NB4 (cell line): ENCODE data around the gene LDLRAD3.

Source experiments
- DNase-seq: peaks from one replicate; pipeline ENCODE4 v3.0.0; 2010; ENCODE audit warnings: low read depth
- H3K4me3 ChIP-seq: one replicate; pipeline ENCODE4 v1.5.1; 2011; ENCODE audit warnings: mild to moderate bottlenecking, low read depth, low read length, moderate library complexity
- MYC ChIP-seq: IDR thresholded peaks from 2 replicates; pipeline ENCODE4 v1.6.1; 2011; ENCODE audit warnings: low read depth, low read length
- POLR2A ChIP-seq: IDR thresholded peaks from 2 replicates; pipeline ENCODE4 v1.6.1; 2011; ENCODE audit warnings: mild to moderate bottlenecking; ENCODE audit not compliant: insufficient read length; ENCODE audit errors: extremely low read depth
- TF ChIP-seq, protein P1 (sequence below): IDR thresholded peaks from 2 replicates; pipeline ENCODE4 v1.6.1; 2011; ENCODE audit warnings: low read depth, low read length
- TF ChIP-seq, protein P2 (sequence below): IDR thresholded peaks from one replicate; pipeline ENCODE4 v1.5.1; 2012; ENCODE audit warnings: low read depth, low read length

The LDLRAD3 gene

DNA sequence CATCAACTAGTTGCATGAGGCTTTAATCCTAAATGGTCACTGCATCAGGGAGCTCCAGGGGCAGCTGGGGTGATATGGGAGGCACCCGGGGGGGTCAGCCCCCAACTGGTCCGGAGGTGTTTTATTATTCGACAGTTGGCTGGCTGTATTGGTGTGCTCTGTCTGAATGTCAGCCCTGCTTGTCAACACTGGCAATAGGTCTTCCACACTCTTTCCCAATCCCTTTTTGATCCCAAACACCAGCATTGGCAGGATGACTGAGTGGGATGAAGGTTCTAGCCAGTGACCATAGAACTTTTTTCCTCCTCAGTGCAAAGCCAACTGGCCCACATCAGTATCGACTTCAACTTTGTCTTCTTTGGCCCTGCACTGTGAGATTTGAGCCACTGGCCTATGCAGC is 8.9 kb upstream of the LDLRAD3 start:
- H3K4me3 ChIP-seq = no peak overlapping the region
- TF ChIP-seq MYC (no peak), POLR2A (no peak)
- TF ChIP-seq, protein P1, sequence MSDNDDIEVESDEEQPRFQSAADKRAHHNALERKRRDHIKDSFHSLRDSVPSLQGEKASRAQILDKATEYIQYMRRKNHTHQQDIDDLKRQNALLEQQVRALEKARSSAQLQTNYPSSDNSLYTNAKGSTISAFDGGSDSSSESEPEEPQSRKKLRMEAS = no peak
- TF ChIP-seq, protein P2, sequence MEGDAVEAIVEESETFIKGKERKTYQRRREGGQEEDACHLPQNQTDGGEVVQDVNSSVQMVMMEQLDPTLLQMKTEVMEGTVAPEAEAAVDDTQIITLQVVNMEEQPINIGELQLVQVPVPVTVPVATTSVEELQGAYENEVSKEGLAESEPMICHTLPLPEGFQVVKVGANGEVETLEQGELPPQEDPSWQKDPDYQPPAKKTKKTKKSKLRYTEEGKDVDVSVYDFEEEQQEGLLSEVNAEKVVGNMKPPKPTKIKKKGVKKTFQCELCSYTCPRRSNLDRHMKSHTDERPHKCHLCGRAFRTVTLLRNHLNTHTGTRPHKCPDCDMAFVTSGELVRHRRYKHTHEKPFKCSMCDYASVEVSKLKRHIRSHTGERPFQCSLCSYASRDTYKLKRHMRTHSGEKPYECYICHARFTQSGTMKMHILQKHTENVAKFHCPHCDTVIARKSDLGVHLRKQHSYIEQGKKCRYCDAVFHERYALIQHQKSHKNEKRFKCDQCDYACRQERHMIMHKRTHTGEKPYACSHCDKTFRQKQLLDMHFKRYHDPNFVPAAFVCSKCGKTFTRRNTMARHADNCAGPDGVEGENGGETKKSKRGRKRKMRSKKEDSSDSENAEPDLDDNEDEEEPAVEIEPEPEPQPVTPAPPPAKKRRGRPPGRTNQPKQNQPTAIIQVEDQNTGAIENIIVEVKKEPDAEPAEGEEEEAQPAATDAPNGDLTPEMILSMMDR = no peak
- DNase-seq = no peak

- TF ChIP-seq, protein P1 = no peak
- TF ChIP-seq POLR2A = no peak
- TF ChIP-seq MYC = no peak
- TF ChIP-seq, protein P2 = no peak
- no peak overlapping the region for H3K4me3 ChIP-seq
- DNase-seq = no peak
Observed at GRCh38 chr11:35935390-35935789, 8.5 kb upstream of the LDLRAD3 start.

DNA sequence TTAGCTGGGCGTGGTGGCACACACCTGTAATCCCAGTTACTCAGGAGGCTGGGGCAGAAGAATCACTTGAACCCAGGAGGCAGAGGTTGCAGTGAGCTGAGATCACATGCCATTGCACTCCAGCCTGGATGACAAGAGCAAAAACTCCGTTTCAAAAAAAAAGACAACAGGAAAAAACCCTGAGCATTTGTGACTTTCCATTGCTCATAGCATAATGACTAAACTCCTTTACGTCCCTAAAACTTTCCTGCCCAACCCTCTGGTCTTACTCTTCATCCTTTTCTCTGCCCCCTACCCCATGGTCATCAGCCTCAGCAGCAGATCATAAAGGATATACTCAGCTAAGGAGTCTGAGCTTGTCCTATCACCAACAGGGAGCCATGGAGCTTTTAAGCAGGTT is 6.8 kb upstream of the LDLRAD3 start:
- no peak overlapping the region for H3K4me3 ChIP-seq
- TF ChIP-seq, protein P1 = no peak
- TF ChIP-seq MYC (no peak), POLR2A (no peak)
- DNase-seq = no peak

GRCh38 chr11:35937700-35938099 is 6.2 kb upstream of the LDLRAD3 start:
- TF ChIP-seq, protein P2 = no peak
- TF ChIP-seq POLR2A = no peak
- TF ChIP-seq, protein P1 = no peak
- TF ChIP-seq MYC = no peak
- no peak for DNase-seq
- no peak overlapping the region for H3K4me3 ChIP-seq

DNA sequence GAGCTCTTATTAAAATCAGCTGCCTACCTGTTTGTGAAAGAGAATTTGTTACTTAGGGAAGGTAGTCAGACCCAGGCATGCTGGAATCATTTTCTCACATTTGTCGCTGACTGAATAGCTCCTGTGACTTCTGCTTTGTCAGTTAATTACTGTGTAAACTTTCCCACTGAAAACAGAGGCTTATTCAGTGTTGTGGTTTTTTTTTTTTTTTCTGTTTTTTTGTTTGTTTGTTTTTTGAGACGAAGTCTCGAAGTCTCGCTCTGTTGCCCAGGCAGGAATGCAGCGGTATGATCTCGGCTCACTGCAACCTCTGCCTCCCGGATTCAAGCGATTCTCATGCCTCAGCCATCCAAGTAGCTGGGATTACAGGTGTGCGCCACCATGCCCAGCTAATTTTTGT is 5.6 kb upstream of the LDLRAD3 start:
- no peak for DNase-seq
- H3K4me3 ChIP-seq = no peak overlapping the region
- TF ChIP-seq POLR2A (no peak), MYC (no peak)
- TF ChIP-seq, protein P1 = no peak
- TF ChIP-seq, protein P2 = no peak

DNA sequence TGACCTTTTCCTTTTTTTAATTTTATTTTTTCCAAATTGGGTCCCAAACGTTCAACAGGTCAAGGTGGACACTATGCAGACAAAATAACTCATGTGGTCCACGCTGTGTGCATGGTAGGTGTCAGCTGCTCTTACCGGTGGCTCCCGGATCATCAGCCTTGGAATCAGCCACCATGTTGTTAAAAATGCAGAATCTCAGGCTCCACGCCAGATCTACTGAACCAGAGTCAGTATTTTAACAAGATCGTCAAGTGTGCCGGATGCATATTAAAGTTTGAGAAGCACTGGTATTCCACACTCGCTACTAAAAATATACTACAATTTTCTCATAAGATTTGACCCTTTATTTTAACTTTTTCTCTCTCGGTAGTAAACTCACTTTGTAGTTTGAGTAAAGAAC is 553 bp upstream of the LDLRAD3 start:
- DNase-seq = no peak
- TF ChIP-seq, protein P2 = no peak
- TF ChIP-seq POLR2A (no peak), MYC (no peak)
- TF ChIP-seq, protein P1 = no peak
- peak overlapping the region; percentile 52 for H3K4me3 ChIP-seq
